SKM-1 treated with dmso at 0.1 percent for 144 hours (cell line): ENCODE measurements around the gene RSPH10B2.
"Not testable (repeated sequence)": the region's sequence is repeated elsewhere in the genome, so short reads cannot be mapped to it uniquely, and the experiment has no call there.

Experiments used
- DNase-seq: peaks from one replicate; lab custom pipeline; 2025; ENCODE audit not compliant: unreplicated experiment; lab: John Stamatoyannopoulos, UW

RSPH10B2 gene

GRCh38 chr7:6753964-6754363 is at the start of gene RSPH10B2:
RSPH10B2 (plus strand) TSS chr7:6754103; CDS start chr7:6757678, 3,575 bp downstream.
- not testable (repeated sequence) for DNase-seq

GRCh38 chr7:6705959-6706665 is 47.8 kb upstream of the RSPH10B2 start:
- no peak for DNase-seq

GRCh38 chr7:6706666-6707407 is 47.1 kb upstream of the RSPH10B2 start, which contains the start of gene ZNF12:
ZNF12 (minus strand) TSS chr7:6706947; CDS start chr7:6705173, 1,774 bp downstream.
- DNase-seq = peak; percentile 92

- no peak for DNase-seq
Observed at GRCh38 chr7:6708304-6708703, 45.6 kb upstream of the RSPH10B2 start.

GRCh38 chr7:6709808-6710207 is 44.1 kb upstream of the RSPH10B2 start:
- no peak for DNase-seq

- no peak for DNase-seq
Observed at GRCh38 chr7:6714360-6714759, 39.5 kb upstream of the RSPH10B2 start.

- DNase-seq = not testable (repeated sequence)
Observed at GRCh38 chr7:6715898-6716297, 38.0 kb upstream of the RSPH10B2 start.

- no peak for DNase-seq
Observed at GRCh38 chr7:6718124-6718523, 35.8 kb upstream of the RSPH10B2 start.

GRCh38 chr7:6724351-6724750 is 29.6 kb upstream of the RSPH10B2 start:
- DNase-seq = not testable (repeated sequence)

GRCh38 chr7:6725003-6725402 is 28.9 kb upstream of the RSPH10B2 start:
- DNase-seq = peak; percentile 85

GRCh38 chr7:6726341-6726740 is 27.6 kb upstream of the RSPH10B2 start:
- DNase-seq = not testable (repeated sequence)

- DNase-seq = no peak
Observed at GRCh38 chr7:6727663-6728062, 26.2 kb upstream of the RSPH10B2 start.

- not testable (repeated sequence) for DNase-seq
Observed at GRCh38 chr7:6728893-6729491, 24.9 kb upstream of the RSPH10B2 start.

GRCh38 chr7:6729492-6730342 is 24.2 kb upstream of the RSPH10B2 start:
- DNase-seq = peak; percentile 84

- no peak for DNase-seq
Observed at GRCh38 chr7:6730343-6730633, 23.6 kb upstream of the RSPH10B2 start.

GRCh38 chr7:6738415-6738814 is 15.5 kb upstream of the RSPH10B2 start:
- not testable (repeated sequence) for DNase-seq

GRCh38 chr7:6744410-6745100 is 9.3 kb upstream of the RSPH10B2 start:
- DNase-seq = not testable (repeated sequence)

- not testable (repeated sequence) for DNase-seq
Observed at GRCh38 chr7:6749335-6749734, 4.6 kb upstream of the RSPH10B2 start.

- not testable (repeated sequence) for DNase-seq
Observed at GRCh38 chr7:6750173-6750572, 3.7 kb upstream of the RSPH10B2 start.

GRCh38 chr7:6761186-6761585 is 7.3 kb downstream of the RSPH10B2 start:
- DNase-seq = not testable (repeated sequence)
